NT2/D1 (cell line): ENCODE results near the gene VAV3.

Experiments used
- SUZ12 ChIP-seq: IDR thresholded peaks from 2 replicates; pipeline ENCODE4 v1.6.1; 2011; ENCODE audit not compliant: insufficient read length, insufficient read depth; ENCODE audit errors: extremely low read depth
- ZNF274 ChIP-seq: IDR thresholded peaks from 2 replicates; pipeline ENCODE4 v1.6.1; 2011; ENCODE audit warnings: mild to moderate bottlenecking, low read depth, low read length

GRCh38 chr1:107862064-107862463 is 102.9 kb downstream of the VAV3 start:
- TF ChIP-seq ZNF274 = no peak
- TF ChIP-seq SUZ12 = no peak
